ENCODE results near the gene TGFBR3. TPM values are rescaled to one million over a fixed set of nuclear protein-coding genes. Genes with fewer than 3 reads are reported as not detected.

The TGFBR3 gene
- 112 TPM for polyA plus RNA-seq (ENCODE audit: insufficient read length)
- long read RNA-seq, donor 1, full-length matches to known transcripts = 12 of 92 reads
- long read RNA-seq, donor 1, partial matches to known transcripts = 80 of 92 reads
- long read RNA-seq, donor 1, other reads (novel, unspliced or antisense) = 0 of 92 reads
- long read RNA-seq, donor 2, full-length matches to known transcripts = 4 of 9 reads
- long read RNA-seq, donor 2, partial matches to known transcripts = 5 of 9 reads
- long read RNA-seq, donor 2, other reads (novel, unspliced or antisense) = 0 of 9 reads
- long read RNA-seq, donor 3, full-length matches to known transcripts = 5 of 10 reads
- long read RNA-seq, donor 3, partial matches to known transcripts = 5 of 10 reads
- long read RNA-seq, donor 3, other reads (novel, unspliced or antisense) = 0 of 10 reads
- long read RNA-seq, donor 4 = 0 reads
- long read RNA-seq, donor 5, full-length matches to known transcripts = 7 of 12 reads
- long read RNA-seq, donor 5, partial matches to known transcripts = 5 of 12 reads
- long read RNA-seq, donor 5, other reads (novel, unspliced or antisense) = 0 of 12 reads
- long read RNA-seq, donor 6, full-length matches to known transcripts = 5 of 16 reads
- long read RNA-seq, donor 6, partial matches to known transcripts = 11 of 16 reads
- long read RNA-seq, donor 6, other reads (novel, unspliced or antisense) = 0 of 16 reads
- long read RNA-seq, donor 7, full-length matches to known transcripts = 11 of 24 reads
- long read RNA-seq, donor 7, partial matches to known transcripts = 13 of 24 reads
- long read RNA-seq, donor 7, other reads (novel, unspliced or antisense) = 0 of 24 reads
- long read RNA-seq, donor 8, full-length matches to known transcripts = 5 of 10 reads
- long read RNA-seq, donor 8, partial matches to known transcripts = 5 of 10 reads
- long read RNA-seq, donor 8, other reads (novel, unspliced or antisense) = 0 of 10 reads

DNA sequence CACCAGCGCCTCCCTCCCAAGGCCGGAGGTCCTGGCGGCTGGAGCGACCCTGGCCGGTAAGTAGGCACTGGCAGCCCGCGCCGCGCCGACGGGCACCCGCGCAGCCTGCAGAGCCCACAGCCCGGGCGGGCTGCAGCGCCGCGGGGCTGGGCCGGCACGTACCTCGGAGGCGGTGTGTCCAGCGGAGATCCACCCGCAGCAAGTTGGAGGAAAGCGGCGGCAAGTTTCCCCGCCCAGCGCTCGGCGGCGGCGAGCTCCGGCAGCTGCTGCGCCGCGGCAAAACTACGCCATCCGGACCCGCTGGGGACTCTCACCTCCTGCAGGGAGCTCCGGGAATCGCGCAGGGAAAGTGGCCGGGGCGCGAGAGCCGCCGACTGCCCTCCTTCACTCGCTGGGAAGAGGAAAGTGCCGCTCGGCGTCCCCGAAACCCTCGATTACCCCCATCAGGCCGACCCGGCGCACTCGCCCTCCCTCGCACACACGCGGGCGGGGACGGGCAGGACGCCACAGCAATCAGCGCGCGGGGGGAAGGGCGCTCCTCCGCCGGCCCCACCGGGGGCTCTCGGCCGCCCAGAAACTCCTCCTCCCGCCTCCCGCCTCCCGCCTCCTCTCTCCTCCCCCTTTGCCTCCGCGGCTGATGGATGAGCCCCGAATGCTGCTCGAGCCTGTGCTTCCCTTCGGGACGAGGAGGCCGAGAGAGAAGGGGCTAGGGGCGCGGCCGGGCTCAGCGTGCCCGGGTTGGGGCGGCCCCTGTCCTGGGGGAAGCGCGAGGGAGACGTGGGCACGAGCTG lies at the start of gene TGFBR3:
Gene TGFBR3 (minus strand): TSS at position 436 of the 791 bp plus-strand sequence. CDS start 24,620 bp downstream, outside the sequence.
- DNase-seq = peak; percentile 91

DNA sequence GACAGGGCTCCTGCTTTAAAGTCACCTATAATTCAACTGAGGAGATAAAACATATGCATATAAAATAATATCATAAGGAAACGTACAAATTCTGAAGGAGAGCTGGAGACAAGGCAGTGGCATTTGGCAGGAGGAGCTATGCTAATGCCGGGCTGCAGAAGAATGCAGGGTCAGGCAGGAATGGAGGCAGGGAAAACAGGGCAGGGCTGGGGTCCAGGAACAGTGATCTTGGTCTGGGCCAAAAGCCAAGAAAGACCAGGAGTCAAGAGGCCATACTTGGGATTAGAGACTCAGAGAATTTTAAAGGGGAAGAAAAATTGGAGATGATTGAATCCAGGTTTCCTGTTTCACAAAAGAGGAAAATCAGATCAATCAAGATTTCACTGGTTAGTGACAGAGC lies 43.3 kb upstream of the TGFBR3 start:
- DNase-seq = peak; percentile 18

DNA sequence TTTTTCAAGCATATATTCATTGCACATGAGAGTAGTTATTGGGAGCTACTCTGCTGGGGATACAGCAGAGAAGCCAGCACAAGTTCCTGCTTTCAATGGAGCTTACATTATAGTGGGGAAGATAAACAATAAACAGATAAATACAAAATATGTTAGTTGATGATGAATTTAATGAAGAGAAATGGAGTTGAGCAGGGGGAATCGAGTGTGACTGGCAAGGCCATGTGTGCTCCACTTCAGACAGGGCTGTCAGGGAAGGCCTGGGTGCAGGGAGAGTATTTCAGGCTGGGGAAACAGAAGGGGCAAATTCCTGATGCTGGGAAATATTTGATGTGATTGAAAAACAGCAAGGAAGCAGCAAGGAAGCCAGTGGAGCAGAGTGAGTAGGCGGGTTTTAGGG lies 42.1 kb upstream of the TGFBR3 start:
- no peak for DNase-seq

DNA sequence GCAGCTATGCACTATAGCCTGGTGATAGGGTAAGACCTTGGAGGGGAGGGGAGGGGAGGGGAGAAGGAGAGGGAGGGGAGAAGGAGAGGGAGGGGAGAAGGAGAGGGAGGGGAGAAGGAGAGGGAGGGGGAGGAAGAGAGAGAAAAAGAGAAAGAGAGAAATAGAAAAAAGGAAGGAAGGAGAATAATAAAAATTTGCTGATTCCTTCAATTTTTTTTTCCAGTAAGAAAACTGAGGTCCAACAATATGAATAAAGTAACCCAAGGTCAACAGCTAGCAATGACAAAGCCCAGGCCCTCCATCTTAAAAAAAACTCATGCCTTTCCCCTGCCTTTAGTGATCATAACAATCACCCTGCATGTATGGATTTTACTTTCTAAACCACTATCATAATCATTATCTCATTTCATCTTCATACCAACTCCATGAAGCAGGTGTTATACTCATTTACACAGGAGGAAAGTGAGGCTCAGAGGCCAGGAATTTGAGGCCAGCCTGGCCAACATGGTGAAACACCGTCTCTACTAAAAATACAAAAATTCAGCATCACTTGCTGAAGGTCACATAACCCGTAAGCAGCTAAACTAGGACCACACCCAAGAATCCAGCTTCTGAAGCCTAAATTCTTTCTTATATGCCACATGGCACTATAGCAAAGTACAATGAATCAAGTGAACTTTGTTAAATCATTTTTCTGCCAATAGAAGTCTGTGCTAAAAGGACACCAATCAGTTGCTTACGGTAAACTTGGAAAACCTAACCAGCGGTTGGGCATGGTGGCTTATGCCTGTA lies 39.9 kb upstream of the TGFBR3 start:
- DNase-seq = no peak

DNA sequence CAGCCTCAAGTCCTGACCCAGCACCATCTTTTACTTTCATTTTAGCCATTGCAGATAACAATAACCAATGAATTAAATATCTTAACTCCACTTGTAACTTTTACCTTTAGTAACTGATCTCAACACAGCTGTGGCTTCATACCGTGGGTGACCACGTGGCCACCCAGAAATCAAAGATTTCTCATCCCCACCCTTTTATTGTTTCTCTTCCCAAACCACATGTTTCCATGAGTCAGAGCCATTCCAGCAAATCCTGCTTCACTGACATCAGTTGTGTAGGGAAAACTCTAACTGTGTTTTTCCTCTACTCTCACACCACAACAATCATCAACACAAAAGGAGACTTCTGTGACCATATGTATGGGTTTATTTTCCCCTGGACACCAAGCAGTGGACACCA lies 38.2 kb upstream of the TGFBR3 start:
- no peak for DNase-seq

DNA sequence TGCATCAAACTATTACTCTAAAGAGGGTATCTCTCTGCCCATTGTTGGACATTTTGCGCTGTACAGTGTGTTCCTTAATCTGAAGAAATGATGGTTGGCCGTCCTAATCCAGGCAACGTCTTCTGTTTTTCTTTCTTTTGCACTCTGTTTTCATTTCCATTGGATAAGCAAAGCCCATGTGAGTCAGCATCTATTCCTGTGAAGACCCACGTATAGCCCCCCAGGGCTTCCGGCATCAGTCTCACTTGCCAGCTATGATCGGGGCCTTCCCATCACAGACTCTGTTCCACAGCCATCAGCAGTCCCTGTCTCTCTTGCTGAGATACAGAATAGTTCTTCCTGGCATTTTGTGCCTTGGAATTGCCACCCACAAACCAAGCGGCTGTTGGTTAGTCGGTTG lies 34.0 kb upstream of the TGFBR3 start:
- no peak for DNase-seq

DNA sequence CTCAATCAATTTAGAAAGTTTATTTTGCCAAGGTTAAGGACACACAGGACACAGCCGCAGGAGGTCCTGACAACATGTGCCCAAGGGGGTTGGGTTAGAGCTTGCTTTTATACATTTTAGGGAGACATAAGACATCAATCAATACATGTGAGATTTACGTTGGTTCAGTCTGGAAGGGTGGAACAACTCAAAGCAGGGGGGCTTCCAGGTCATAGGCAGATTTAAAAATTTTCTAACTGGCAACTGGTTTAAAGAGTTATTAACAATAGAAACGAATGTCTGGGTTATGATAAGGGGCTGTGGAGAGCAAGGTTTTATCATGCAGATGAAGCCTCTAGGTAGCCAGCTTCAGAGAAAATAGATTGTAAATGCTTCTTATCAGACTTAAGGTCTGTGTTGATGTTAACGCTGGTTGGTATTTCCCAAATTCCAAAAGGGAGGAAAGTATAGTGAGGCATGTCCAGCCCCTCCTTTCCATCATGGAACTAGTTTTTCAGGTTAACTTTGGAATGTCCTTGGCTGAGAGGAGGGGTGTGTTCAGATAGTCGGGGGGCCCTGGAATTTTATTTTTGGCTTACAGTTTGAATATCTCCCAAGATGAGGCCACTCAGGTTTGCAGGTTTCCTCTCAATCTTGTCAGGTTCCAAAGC lies 31.0 kb upstream of the TGFBR3 start:
- DNase-seq = no peak

DNA sequence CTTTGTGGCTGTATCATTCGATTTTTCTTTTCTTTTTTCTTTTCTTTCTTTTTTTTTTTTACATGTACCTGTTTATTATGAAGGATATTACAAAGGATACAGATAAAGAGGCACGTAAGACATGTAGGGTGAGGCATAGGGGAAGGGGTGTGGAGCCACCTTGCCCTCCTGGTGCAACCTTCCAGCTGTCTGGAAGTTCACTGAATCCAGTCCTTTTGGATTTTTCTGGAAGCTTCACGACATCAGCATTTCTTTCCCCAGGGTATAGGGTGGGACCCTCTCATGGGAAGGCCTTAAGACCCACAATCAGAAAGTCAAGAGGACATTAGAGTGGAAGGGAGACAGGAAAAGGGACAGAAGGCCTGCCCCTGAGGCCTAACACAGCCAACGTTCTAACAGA lies 30.1 kb upstream of the TGFBR3 start:
- DNase-seq = no peak

DNA sequence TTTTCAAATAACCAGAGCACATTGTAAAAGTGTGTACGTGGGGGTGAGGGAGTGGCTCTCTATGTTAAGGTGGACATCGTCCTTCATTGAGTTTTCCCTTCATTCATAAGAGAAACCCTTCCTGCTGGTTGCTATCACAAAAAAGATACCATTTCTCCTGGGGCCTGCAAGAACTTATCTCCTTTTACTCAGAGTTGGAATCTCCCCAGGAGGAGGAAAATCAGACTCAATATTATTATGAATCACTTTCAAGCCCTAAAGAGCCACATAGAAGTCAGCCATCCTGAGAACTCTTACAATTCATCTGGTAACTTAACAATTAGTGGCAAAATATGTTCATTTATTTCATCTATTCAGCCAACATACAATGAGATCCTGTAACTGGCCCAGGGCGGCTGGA lies 27.1 kb upstream of the TGFBR3 start:
- DNase-seq = no peak

DNA sequence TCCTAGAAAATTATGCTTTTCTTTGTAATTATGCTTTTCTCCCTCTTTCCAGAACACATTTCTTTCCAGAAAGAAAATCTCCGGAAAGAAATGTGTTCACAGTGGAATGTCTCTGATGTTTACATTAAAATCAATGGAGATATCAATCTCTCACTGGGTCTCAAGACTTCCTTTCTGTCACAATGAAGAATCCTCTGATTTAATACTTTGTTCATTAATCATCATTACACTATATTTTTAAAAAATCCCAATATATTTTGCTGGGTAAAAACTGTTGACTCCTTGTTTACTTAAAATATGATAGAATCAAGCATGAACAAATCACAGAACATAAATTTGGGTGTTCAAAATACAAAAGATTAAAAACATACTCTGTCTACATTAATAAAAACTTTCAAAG lies 26.3 kb upstream of the TGFBR3 start:
- DNase-seq = no peak

DNA sequence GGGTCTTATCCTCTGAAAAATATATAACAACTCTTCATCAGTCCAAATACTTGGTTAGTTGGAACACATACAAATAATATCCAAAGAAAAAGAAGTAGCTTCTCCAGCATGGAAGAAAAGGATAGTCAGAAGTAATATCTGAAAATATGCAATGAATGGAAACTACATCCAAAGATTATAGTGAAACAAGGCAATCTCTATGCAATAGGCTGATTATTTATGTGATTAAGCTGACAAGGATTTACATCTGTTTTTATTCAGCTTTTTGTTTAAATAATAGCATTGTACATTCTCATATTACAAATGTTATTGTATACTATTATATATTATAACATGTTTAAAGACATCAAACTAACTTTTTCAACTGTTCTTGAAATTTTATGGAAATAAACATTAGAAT lies 15.3 kb upstream of the TGFBR3 start:
- DNase-seq = no peak

DNA sequence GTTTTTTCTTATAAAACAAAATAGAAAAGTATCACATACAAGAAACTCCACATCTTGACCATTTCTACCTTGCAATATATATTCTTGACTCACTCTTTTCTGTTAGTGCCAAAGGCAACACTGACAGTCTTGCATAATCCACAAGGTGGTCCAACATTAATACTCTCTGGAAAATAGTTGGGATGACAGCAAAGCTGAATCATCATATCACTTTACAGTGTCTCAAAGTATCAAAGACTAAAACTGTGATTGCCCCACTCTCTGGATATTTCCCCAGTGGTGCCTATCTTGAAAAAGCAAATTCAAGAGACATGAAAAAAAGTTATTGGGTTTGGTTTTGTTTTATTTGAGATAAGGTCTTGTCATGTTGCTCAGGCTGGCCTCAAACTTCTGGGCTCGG lies 14.6 kb upstream of the TGFBR3 start:
- no peak for DNase-seq

DNA sequence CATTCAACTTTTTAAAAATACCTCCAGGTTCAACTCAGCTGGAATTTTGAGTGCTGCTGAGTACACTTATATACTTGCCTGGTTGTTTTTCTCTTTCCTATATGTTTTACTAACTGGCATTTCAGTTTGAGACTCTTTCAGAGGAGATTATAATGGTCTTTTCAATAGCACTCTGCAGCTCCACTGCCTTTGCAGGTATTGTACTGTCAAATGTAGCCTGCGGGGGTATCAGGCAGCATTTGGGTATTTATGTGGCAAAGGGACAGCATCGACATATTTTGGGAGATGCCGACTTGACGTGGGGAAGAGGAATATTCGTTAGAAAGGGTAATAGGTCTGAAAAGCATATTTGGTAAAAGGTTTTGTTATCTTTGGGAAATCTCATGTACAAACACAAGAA lies 11.1 kb upstream of the TGFBR3 start:
- DNase-seq = no peak

DNA sequence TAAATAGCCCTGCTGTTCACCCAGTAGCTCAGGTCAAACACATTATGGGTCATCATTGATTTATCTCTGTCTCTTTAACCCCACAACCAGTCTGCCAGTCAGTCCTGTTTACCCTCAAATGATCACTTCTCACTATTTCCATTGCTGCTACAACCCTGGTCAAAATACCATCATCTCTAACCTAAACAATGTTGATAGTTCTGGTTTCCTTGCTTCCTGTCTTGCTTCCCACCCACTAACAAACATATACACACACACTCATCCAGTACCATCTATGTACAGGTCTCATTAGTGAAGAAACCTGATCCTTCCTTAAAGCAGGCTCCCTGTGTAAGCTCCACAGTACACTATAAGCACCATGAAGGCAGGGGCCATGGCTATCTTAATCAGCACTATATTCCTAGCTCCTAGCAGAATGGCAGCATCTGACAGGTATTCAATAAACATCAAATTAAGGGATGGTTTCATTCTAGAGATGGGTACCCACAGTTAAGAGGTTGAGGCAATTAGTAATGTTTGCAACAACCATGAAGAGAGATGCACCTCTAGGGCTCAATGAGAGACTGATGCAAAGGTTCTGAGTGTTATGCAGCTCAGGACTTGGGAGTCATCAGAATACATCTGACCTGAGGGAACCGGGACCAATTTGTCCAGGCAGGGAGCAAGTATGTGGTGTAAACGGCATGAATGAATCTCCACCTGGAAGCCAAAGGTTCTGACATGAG lies 10.0 kb upstream of the TGFBR3 start:
- no peak for DNase-seq

DNA sequence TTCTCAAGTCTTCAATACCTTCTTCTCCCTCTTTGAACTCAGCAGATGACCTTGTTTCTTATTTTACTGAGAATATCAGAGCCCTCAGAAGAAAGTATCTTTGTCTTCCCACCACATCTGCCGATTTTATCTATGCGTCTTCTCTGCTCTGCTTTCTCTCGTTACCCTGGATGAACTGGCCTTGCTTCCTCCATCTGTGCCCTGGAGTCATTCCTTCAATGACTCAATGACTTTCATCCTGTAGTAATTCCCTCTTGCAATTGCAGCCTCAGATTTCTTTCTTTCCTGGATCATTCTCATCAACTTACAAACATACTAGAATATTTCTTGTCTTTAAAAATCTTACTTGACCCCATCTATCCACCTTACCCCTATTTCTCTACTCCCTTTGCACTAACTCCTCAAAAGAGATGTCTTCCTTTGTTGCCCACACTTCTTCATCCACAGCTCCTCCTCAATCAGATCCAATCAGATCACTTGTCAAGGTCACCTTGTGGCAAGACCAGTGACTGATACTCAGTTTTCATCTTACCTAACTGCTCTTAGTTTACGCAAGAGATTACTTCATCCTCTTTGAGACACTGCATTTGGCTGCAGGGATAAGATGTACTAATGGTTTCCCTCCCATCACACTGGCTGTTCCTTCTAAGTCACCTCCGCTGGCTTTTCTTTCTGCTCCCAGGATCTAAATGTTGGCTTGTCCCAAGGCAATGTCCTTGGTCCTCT lies 8.2 kb upstream of the TGFBR3 start:
- no peak for DNase-seq

DNA sequence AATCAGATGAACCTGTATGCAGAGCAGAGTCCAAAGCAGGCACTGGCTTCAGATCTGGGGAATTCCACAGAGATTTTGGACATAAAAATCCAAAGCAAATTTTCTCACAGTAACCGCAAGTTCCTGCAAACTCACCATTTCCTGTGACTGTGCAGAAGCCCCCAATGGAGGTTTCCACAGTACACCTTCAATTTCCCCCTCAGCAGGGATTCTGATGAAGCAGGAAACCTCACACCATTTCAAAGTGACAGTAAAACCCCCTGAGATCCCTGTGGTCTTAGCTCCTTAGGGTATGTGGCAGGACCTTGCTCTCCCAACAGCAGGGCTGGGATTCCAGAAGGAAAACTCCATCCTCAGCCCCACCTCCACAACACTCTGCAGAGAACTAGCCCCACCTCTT lies 6.0 kb upstream of the TGFBR3 start:
- DNase-seq = no peak

DNA sequence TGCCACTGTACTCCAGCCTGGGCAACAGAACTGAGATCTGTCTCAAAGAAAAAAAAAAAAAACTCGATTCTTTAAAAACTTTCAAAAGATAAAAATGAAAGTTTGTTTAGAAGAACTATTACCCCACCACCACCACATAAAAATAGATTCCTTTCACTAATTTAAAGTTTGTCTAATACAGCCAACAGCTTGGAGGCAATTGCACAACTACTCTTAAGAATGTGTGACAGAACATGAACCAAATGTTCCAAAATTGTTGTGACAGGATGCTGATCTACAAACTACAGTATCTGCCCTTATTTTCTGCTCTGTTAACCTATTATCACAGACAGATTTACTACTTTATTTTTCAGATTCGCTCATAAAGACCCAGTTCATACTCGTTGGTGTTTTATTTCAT lies 5.5 kb upstream of the TGFBR3 start:
- no peak for DNase-seq

DNA sequence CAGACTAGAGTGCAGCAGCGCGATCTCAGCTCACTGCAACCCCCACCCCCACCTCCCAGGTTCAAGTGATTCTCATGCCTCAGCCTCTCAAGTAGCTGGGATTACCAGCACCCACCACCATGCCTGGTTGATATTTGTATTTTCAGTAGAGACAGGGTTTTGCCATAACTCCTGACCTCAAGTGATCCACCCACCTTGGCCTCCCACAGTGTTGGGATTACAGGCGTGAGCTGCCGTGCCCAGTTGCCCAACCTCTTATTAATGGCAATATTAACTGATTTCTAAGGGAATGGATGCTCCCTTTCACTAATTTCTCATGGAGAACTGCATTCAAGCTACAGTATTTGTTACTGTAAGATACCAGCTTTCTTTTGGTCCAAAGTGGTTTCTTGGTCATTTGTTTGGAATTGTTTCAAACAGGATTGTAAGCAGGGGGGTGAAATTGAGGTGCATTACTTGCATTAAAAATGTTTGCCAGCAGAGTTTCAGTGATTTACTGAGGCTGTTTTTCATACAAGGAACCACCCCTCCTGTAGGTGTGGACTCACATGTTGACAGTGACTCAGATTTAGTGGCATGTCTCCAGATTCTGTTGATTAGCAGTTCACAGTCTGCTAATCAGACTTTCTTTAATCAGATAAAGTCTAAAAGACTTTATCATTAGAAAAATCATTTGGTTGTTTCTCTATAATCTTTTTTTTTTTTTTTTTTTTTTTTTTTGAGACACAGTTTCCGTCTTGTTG lies 3.9 kb upstream of the TGFBR3 start:
- DNase-seq = no peak

DNA sequence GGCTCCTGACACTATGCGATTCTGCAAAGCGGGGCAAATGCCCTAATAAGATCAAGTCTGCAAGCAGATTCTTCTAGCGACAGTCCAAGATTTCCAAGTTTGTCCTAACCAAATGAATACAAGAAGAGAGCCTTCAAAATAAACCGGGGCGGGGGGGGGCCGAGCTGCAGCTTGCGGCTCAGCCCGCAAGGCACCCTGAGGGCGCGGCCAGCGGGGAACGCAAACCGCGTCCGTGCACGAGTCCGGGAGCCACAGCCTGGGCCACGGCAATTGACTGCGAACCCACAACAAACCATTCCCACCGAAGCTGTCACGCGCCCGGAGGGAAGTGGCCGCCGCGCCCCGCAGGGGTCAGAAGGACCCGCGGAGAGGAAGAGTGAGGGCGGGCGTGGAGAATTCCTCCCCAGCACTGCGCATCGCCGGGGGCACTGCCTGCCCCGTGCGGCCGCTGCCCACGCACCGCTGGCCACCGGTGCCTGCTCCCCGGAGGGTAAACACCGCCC lies 687 bp downstream of the TGFBR3 start:
- no peak for DNase-seq
